ENCODE data around the gene SDSL. TPM values are rescaled to one million over a fixed set of nuclear protein-coding genes. Genes with fewer than 3 reads are reported as not detected.

The SDSL gene
- total and polyA plus RNA-seq, 2 of the 13 experiments (the other 11 are each of a cell fraction or from before 2014, with no cell fraction given) = 1.2 to 1.7 TPM

- no peak for TF ChIP-seq HNRNPLL (IDR thresholded peaks at IDR 0.05; ENCODE audit: low read depth, low read length, poor library complexity, severe bottlenecking)
- no peak for TF ChIP-seq ZNF18 (CRISPR knock-in tag; IDR thresholded peaks at IDR 0.05; ENCODE audit: insufficient replicate concordance)
- TF ChIP-seq, protein P1, sequence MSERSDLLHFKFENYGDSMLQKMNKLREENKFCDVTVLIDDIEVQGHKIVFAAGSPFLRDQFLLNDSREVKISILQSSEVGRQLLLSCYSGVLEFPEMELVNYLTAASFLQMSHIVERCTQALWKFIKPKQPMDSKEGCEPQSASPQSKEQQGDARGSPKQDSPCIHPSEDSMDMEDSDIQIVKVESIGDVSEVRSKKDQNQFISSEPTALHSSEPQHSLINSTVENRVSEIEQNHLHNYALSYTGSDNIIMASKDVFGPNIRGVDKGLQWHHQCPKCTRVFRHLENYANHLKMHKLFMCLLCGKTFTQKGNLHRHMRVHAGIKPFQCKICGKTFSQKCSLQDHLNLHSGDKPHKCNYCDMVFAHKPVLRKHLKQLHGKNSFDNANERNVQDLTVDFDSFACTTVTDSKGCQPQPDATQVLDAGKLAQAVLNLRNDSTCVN (CRISPR knock-in tag; IDR thresholded peaks at IDR 0.05; ENCODE audit: borderline replicate concordance) = 0 out of 2 replicates have a peak, but pooled peaks have one; percentile 44
- TF ChIP-seq MIER2 (CRISPR knock-in tag; IDR thresholded peaks at IDR 0.05) = peak; percentile 98
- TF ChIP-seq LBX2 (CRISPR knock-in tag; IDR thresholded peaks at IDR 0.05; ENCODE audit: borderline replicate concordance) = 0 out of 2 replicates have a peak, but pooled peaks have one; percentile 51
- TF ChIP-seq EED (CRISPR knock-in tag; IDR thresholded peaks at IDR 0.05) = no peak
- TF ChIP-seq CREB1 (IDR thresholded peaks at IDR 0.05) = no peak
- TF ChIP-seq CREB1 (CRISPR knock-in tag; IDR thresholded peaks at IDR 0.05) = no peak
- TF ChIP-seq ZNF350 (CRISPR knock-in tag; IDR thresholded peaks at IDR 0.05; ENCODE audit: borderline replicate concordance, low read depth) = no peak
- TF ChIP-seq, protein P2, sequence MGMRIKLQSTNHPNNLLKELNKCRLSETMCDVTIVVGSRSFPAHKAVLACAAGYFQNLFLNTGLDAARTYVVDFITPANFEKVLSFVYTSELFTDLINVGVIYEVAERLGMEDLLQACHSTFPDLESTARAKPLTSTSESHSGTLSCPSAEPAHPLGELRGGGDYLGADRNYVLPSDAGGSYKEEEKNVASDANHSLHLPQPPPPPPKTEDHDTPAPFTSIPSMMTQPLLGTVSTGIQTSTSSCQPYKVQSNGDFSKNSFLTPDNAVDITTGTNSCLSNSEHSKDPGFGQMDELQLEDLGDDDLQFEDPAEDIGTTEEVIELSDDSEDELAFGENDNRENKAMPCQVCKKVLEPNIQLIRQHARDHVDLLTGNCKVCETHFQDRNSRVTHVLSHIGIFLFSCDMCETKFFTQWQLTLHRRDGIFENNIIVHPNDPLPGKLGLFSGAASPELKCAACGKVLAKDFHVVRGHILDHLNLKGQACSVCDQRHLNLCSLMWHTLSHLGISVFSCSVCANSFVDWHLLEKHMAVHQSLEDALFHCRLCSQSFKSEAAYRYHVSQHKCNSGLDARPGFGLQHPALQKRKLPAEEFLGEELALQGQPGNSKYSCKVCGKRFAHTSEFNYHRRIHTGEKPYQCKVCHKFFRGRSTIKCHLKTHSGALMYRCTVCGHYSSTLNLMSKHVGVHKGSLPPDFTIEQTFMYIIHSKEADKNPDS (CRISPR knock-in tag; IDR thresholded peaks at IDR 0.05) = no peak
- no peak for TF ChIP-seq AGO1 (IDR thresholded peaks at IDR 0.05; ENCODE audit: low read depth, low read length, poor library complexity, severe bottlenecking)
- TF ChIP-seq AHDC1 (CRISPR knock-in tag; IDR thresholded peaks at IDR 0.05; ENCODE audit: borderline replicate concordance) = no peak
Measured at GRCh38 chr12:113479590-113480335, 57.6 kb downstream of the SDSL start (continued).
